CD8-positive, alpha-beta memory T cell (primary cell): ENCODE data around the gene ESR2. TPM values are rescaled to one million over a fixed set of nuclear protein-coding genes. Genes with fewer than 3 reads are reported as not detected.

ENCODE experiments used
- CTCF ChIA-PET: fragments of 350-600 bp; sonication (Branson Sonifier 250); formaldehyde crosslinking; loops from one replicate; lab custom pipeline; 2021; ENCODE audit warnings: antibody characterized with exemption; lab: Charles Lee
- POLR2A ChIA-PET: fragments of 350-600 bp; sonication (Branson Sonifier 250); formaldehyde crosslinking; loops from one replicate; lab custom pipeline; 2021; ENCODE audit warnings: antibody characterized with exemption; lab: Charles Lee
- DNase-seq, 5 donors: peaks; one replicate each; pipeline versions ENCODE4 v3.0.0 to v3.0.0-alpha.2; 2020 to 2022; ENCODE audit warnings: mixed read lengths in 1 of 5
- H3K27ac ChIP-seq: one replicate; pipeline ENCODE4 v1.7.0; 2013; ENCODE audit warnings: low read depth, mild to moderate bottlenecking, low read length, moderate library complexity
- H3K27me3 ChIP-seq: 2 replicates; pipeline ENCODE4 v1.7.0; 2013; ENCODE audit warnings: low read length, mild to moderate bottlenecking; ENCODE audit not compliant: insufficient read depth, poor library complexity, severe bottlenecking
- H3K36me3 ChIP-seq: 2 replicates; pipeline ENCODE4 v1.7.0; 2013; ENCODE audit warnings: mild to moderate bottlenecking, low read length, moderate library complexity; ENCODE audit not compliant: insufficient read depth
- H3K4me1 ChIP-seq: 2 replicates; pipeline ENCODE4 v1.7.0; 2013; ENCODE audit warnings: mild to moderate bottlenecking, low read length, moderate library complexity; ENCODE audit not compliant: insufficient read depth
- H3K4me3 ChIP-seq: 2 replicates; pipeline ENCODE4 v1.7.0; 2013; ENCODE audit warnings: mild to moderate bottlenecking, low read length
- H3K9me3 ChIP-seq: 2 replicates; pipeline ENCODE4 v1.7.0; 2013; ENCODE audit warnings: mild to moderate bottlenecking, low read length
- H3K27ac Mint-ChIP-seq, 8 donors: one replicate each; pipeline ENCODE4 v1.8.0; 2020 to 2021; ENCODE audit warnings: mixed read lengths in 8 of 8, mild to moderate bottlenecking in 6 of 8, inconsistent platforms in 3 of 8, moderate library complexity in 3 of 8
- H3K27me3 Mint-ChIP-seq, 2 donors: one replicate each; pipeline ENCODE4 v1.8.0; 2020 to 2021; ENCODE audit warnings: mixed read lengths in 2 of 2, mild to moderate bottlenecking in 1 of 2, moderate library complexity in 1 of 2
- H3K36me3 Mint-ChIP-seq, 3 donors: one replicate each; pipeline ENCODE4 v1.8.0; 2020 to 2021; ENCODE audit warnings: mixed read lengths in 3 of 3, inconsistent platforms in 1 of 3, mild to moderate bottlenecking in 1 of 3
- H3K4me1 Mint-ChIP-seq, 3 donors: one replicate each; pipeline ENCODE4 v1.8.0; 2020 to 2021; ENCODE audit warnings: mixed read lengths in 3 of 3, inconsistent platforms in 1 of 3, mild to moderate bottlenecking in 1 of 3
- H3K4me3 Mint-ChIP-seq, 7 donors: one replicate each; pipeline ENCODE4 v1.8.0; 2020 to 2021; ENCODE audit warnings: mixed read lengths in 7 of 7, mild to moderate bottlenecking in 6 of 7, moderate library complexity in 4 of 7, inconsistent platforms in 2 of 7
- H3K9me3 Mint-ChIP-seq, 5 donors: one replicate each; pipeline ENCODE4 v1.8.0; 2020 to 2022; ENCODE audit warnings: mixed read lengths in 5 of 5, mild to moderate bottlenecking in 3 of 5, moderate library complexity in 2 of 5, inconsistent platforms in 1 of 5
- polyA plus RNA-seq: library from polyadenylated mRNA; unstranded; fragments of 300-500 nt; fragmentation: Illumina TruSeq; gene quantifications from one replicate; pipeline ENCODE4 v1.2.3, GENCODE V29; 2021
- total RNA-seq, 2 experiments: library from RNA; stranded (reverse); gene quantifications; one replicate each; pipeline ENCODE4 v1.2.3, GENCODE V29; 2021

The ESR2 gene
- total and polyA plus RNA-seq, 3 experiments from 2014 or later: 0.31 to 0.93 (median 0.74) TPM

DNA sequence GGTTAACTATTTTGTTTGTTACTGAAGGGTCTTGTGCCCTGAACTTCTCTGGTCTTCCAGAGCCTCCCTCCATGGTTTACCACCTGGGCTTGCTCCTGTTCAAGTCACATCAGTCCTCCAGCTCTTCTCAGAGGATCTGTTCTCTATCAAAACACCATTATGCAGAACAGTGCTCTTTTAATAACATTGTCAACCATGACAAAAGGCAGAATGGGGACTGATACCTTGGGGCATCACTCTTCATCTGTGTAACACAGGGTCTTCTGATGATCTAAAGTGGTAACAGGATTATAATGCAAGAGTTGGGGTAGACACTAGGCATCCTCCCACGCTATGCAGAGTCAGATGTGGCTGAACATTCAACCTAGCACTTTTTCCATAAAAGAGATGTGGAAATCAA lies 38.4 kb downstream of the ESR2 start:
- no peaks in the 10 kb centered on the region for H3K4me1 Mint-ChIP-seq
- H3K27ac Mint-ChIP-seq: no peak overlapping the region
- Histone ChIP-seq H3K4me3 (no peak overlapping the region), H3K27ac (no peak overlapping the region), H3K9me3 (no peaks in the 10 kb centered on the region), H3K4me1 (no peaks in the 10 kb centered on the region), H3K27me3 (no peaks in the 10 kb centered on the region), H3K36me3 (no peaks in the 10 kb centered on the region)
- ChIA-PET CTCF (no interaction called here), POLR2A (no interaction called here)
- no peak overlapping the region for H3K4me3 Mint-ChIP-seq
- H3K27me3 Mint-ChIP-seq: peaks cover 2 to 4% of the 10 kb centered on the region in 2 donors
- DNase-seq: no peak
- no peaks in the 10 kb centered on the region for H3K36me3 Mint-ChIP-seq
- no peaks in the 10 kb centered on the region for H3K9me3 Mint-ChIP-seq

DNA sequence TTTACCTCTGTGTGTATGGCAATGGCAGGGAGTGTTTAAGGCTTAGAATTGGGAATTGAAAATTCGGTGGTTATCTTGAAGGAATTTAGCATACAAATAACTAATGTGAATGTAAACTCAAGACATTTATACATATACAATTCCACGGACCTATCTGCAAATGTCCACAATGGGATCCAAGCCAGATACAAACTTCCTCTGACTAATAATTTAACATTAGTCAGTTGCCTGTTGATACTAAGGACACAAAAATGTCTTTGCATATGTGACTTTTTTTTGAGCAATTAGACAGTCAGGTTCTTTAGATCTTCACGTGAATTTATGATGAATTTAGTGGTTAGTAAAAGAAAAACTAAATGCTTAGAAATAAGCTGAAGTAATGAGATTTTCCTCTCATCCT lies 40.5 kb downstream of the ESR2 start:
- no peak overlapping the region for H3K27ac Mint-ChIP-seq
- DNase-seq: no peak
- no peak overlapping the region for H3K4me3 Mint-ChIP-seq
- H3K36me3 Mint-ChIP-seq: no peaks in the 10 kb centered on the region
- no peaks in the 10 kb centered on the region for H3K9me3 Mint-ChIP-seq
- CTCF ChIA-PET: no interaction called here
- POLR2A ChIA-PET: no interaction called here
- no peaks in the 10 kb centered on the region for H3K4me1 ChIP-seq
- no peaks in the 10 kb centered on the region for H3K4me1 Mint-ChIP-seq
- H3K27me3 Mint-ChIP-seq: peaks cover 2 to 24% of the 10 kb centered on the region in 2 donors
- no peaks in the 10 kb centered on the region for H3K36me3 ChIP-seq
- H3K27ac ChIP-seq: no peak overlapping the region
- no peaks in the 10 kb centered on the region for H3K27me3 ChIP-seq
- no peaks in the 10 kb centered on the region for H3K9me3 ChIP-seq
- no peak overlapping the region for H3K4me3 ChIP-seq

DNA sequence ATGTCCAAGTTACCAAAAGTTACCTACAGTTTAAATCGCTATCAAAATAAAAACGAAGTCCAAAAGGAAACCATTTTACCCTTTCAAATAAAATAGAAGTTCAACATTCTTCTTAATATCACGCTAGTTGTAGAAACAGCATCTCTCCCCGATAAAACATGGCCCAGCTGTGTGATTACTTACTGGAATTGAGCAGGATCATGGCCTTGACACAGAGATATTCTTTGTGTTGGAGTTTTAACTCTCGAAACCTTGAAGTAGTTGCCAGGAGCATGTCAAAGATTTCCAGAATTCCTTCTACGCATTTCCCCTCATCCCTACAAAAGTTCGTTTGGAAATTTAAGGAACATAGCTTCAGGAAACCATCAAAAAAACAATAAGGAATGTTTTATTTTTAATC lies 44.8 kb downstream of the ESR2 start:
- Mint-ChIP-seq H3K9me3 (no peaks in the 10 kb centered on the region), H3K4me1 (no peaks in the 10 kb centered on the region), H3K27me3 (peaks cover 14 to 52% of the 10 kb centered on the region in 2 donors), H3K4me3 (no peak overlapping the region), H3K36me3 (peaks cover 0 to 5% (median 0%) of the 10 kb centered on the region in 3 donors), H3K27ac (no peak overlapping the region)
- CTCF ChIA-PET: no interaction called here
- Histone ChIP-seq H3K27ac (no peak overlapping the region), H3K4me3 (no peak overlapping the region), H3K27me3 (no peaks in the 10 kb centered on the region), H3K36me3 (no peaks in the 10 kb centered on the region), H3K4me1 (no peaks in the 10 kb centered on the region), H3K9me3 (no peaks in the 10 kb centered on the region)
- DNase-seq: no peak
- POLR2A ChIA-PET: no interaction called here

DNA sequence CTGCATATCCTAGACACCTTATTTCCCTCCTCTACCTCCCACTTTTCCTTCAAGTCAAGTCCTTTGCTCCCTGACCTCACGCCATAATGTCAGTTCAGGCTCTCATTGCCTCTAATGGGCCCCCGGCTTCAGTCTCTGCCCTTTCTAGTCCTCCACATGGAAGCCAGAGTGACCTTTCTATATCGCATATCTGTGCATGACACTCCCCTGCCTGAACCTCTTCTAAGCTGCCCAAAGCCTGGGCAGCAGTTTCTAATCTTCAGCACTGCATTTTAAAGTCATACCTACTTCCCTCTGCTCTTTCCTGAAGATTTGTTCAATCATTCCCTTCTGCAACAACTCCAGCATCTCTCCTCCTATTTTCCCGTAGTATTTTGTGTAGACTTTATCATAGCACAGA lies 45.5 kb downstream of the ESR2 start:
- Mint-ChIP-seq H3K27me3 (peaks cover 17 to 56% of the 10 kb centered on the region in 2 donors), H3K9me3 (no peaks in the 10 kb centered on the region), H3K36me3 (peaks cover 0 to 5% (median 0%) of the 10 kb centered on the region in 3 donors), H3K27ac (no peak overlapping the region), H3K4me1 (no peaks in the 10 kb centered on the region), H3K4me3 (no peak overlapping the region)
- Histone ChIP-seq H3K9me3 (no peaks in the 10 kb centered on the region), H3K27me3 (no peaks in the 10 kb centered on the region), H3K36me3 (no peaks in the 10 kb centered on the region), H3K4me1 (no peaks in the 10 kb centered on the region), H3K4me3 (no peak overlapping the region), H3K27ac (no peak overlapping the region)
- DNase-seq: no peak
- ChIA-PET POLR2A (no interaction called here), CTCF (no interaction called here)

DNA sequence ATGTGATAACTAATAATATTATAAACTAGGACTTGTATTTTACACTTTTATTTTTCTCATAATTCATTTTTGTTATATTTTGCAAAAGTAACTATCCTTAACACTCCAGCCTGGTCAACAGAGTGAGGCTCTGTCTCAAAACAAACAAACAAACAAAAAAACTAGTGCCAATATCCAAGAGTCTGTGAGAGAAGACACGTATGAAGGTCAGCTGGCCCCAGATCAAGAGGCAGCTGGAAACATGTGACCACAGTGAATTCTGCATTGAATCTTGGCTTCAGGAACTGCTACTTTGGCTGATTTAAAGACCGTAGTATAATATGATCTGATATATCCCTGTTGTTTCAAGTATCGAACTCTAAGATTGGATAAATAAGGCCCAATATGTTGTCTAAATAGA lies 47.0 kb downstream of the ESR2 start:
- no peak overlapping the region for H3K27ac ChIP-seq
- no peaks in the 10 kb centered on the region for H3K4me1 ChIP-seq
- peaks cover 17 to 61% of the 10 kb centered on the region in 2 donors for H3K27me3 Mint-ChIP-seq
- H3K36me3 Mint-ChIP-seq: peaks cover 0 to 5% (median 0%) of the 10 kb centered on the region in 3 donors
- no peaks in the 10 kb centered on the region for H3K9me3 Mint-ChIP-seq
- no peaks in the 10 kb centered on the region for H3K27me3 ChIP-seq
- DNase-seq: no peak
- no peak overlapping the region for H3K4me3 ChIP-seq
- H3K4me3 Mint-ChIP-seq: no peak overlapping the region
- no peak overlapping the region for H3K27ac Mint-ChIP-seq
- ChIA-PET CTCF (no interaction called here), POLR2A (no interaction called here)
- H3K4me1 Mint-ChIP-seq: no peaks in the 10 kb centered on the region
- H3K9me3 ChIP-seq: no peaks in the 10 kb centered on the region
- H3K36me3 ChIP-seq: no peaks in the 10 kb centered on the region

DNA sequence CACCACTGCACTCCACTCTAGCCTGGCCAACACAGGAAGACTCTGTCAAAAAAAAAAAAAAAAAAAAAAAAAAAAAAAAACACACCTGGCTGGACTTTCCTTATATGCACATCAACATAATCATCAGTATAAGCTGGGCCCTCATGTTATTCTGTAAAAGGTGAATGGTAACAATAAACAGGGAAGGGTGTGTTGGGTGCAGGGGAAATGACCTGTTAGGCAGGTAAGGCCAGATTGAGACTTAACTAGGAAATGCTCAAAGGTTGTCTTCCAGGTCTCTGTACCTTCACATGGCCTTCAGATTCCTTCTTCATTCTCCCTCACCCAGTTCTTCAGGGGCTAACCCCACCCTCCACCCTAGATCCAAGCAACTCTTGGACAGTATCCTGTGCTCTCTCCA lies 47.5 kb downstream of the ESR2 start:
- no peak overlapping the region for H3K4me3 Mint-ChIP-seq
- Histone ChIP-seq H3K36me3 (no peaks in the 10 kb centered on the region), H3K27me3 (no peaks in the 10 kb centered on the region), H3K4me1 (no peaks in the 10 kb centered on the region), H3K9me3 (no peaks in the 10 kb centered on the region), H3K4me3 (no peak overlapping the region), H3K27ac (no peak overlapping the region)
- H3K9me3 Mint-ChIP-seq: no peaks in the 10 kb centered on the region
- CTCF ChIA-PET: no interaction called here
- no peak overlapping the region for H3K27ac Mint-ChIP-seq
- H3K36me3 Mint-ChIP-seq: peaks cover 0 to 5% (median 0%) of the 10 kb centered on the region in 3 donors
- DNase-seq: no peak
- H3K27me3 Mint-ChIP-seq: peaks cover 17 to 64% of the 10 kb centered on the region in 2 donors
- POLR2A ChIA-PET: no interaction called here
- H3K4me1 Mint-ChIP-seq: no peaks in the 10 kb centered on the region

DNA sequence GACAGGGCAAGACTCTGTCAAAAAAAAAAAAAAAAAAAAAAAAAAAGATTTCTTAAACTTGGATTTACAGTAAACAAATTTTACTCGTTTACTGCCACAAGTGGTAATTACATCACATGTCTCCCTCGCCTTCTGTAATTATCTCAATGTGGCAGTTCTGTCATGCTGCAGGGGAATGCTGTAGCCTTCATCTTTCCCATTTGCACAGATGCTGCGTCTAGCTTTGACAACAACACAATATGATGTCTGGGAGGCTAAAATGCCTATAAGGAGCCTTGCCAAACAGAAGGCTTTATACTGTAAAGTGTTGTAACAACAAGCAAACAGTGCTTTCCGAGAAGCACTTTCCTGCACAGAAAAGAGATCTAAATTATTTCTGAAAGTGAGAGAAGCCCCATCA lies 48.7 kb downstream of the ESR2 start:
- Mint-ChIP-seq H3K4me1 (no peaks in the 10 kb centered on the region), H3K36me3 (peaks cover 0 to 5% (median 0%) of the 10 kb centered on the region in 3 donors), H3K4me3 (no peak overlapping the region), H3K27ac (peak overlapping the region in 1 of 8 donors; percentile 60), H3K27me3 (peaks cover 17 to 63% of the 10 kb centered on the region in 2 donors), H3K9me3 (no peaks in the 10 kb centered on the region)
- Histone ChIP-seq H3K4me1 (no peaks in the 10 kb centered on the region), H3K27ac (no peak overlapping the region), H3K9me3 (no peaks in the 10 kb centered on the region), H3K36me3 (no peaks in the 10 kb centered on the region), H3K4me3 (no peak overlapping the region), H3K27me3 (no peaks in the 10 kb centered on the region)
- ChIA-PET POLR2A (no interaction called here), CTCF (no interaction called here)
- DNase-seq: no peak

DNA sequence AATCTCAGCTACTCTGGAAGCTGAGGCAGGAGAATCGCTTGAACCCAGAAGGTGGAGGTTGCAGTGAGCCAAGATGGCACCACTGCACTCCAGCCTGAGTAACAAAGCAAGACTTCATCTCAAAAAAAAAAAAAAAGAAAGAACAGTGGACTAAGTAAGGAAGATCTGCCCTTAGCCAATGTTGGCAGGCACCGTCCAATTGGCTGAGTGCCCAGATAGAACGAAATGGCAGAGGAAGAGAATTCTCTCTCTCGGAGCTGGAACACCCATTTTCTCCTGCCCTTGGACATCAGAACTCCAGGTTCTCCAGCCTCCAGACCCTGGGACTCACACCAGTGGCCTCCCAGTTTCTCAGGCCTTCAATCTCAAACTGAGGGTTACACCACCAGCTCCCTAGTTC lies 49.9 kb downstream of the ESR2 start:
- Histone ChIP-seq H3K36me3 (no peaks in the 10 kb centered on the region), H3K27ac (no peak overlapping the region), H3K9me3 (no peaks in the 10 kb centered on the region), H3K27me3 (no peaks in the 10 kb centered on the region), H3K4me3 (no peak overlapping the region), H3K4me1 (no peaks in the 10 kb centered on the region)
- DNase-seq: no peak
- H3K4me3 Mint-ChIP-seq: no peak overlapping the region
- peaks cover 17 to 52% of the 10 kb centered on the region in 2 donors for H3K27me3 Mint-ChIP-seq
- H3K27ac Mint-ChIP-seq: no peak overlapping the region
- no peaks in the 10 kb centered on the region for H3K9me3 Mint-ChIP-seq
- H3K36me3 Mint-ChIP-seq: peaks cover 0 to 5% (median 0%) of the 10 kb centered on the region in 3 donors
- no peaks in the 10 kb centered on the region for H3K4me1 Mint-ChIP-seq
- ChIA-PET POLR2A (no interaction called here), CTCF (no interaction called here)

DNA sequence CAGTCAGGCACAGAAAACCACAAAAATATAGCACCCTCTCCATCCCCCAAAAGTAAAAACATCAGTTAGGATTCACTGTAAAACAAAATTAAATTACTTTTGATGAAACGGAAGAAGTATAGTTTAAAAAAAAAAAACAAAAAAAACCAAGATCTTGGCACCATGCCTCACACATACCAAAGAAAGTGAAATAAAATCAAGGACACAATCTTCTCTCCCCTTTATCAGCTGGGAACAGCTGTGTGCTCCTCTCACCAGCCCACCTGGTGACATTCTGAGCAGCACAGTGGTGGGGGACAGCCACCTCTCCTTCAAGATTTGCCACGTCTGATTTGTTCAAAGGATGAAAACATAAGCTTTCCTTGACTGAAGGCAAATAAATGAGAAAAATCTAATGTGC lies 55.5 kb downstream of the ESR2 start:
- POLR2A ChIA-PET: no interaction called here
- no peak for DNase-seq
- Mint-ChIP-seq H3K27me3 (peaks cover 4 to 14% of the 10 kb centered on the region in 2 donors), H3K27ac (no peak overlapping the region), H3K9me3 (no peaks in the 10 kb centered on the region), H3K4me3 (no peak overlapping the region), H3K4me1 (peaks cover 3 to 12% (median 8%) of the 10 kb centered on the region in 3 donors), H3K36me3 (no peaks in the 10 kb centered on the region)
- Histone ChIP-seq H3K4me3 (no peak overlapping the region), H3K27ac (no peak overlapping the region), H3K9me3 (no peaks in the 10 kb centered on the region), H3K4me1 (no peaks in the 10 kb centered on the region), H3K27me3 (no peaks in the 10 kb centered on the region), H3K36me3 (no peaks in the 10 kb centered on the region)
- CTCF ChIA-PET: no interaction called here
